Skeletal muscle satellite cell (primary cell): ENCODE results near the gene EPS8.
"Not testable (repeated sequence)": the region's sequence is repeated elsewhere in the genome, so short reads cannot be mapped to it uniquely, and the experiment has no call there.

Experiments
- H3K27me3 ChIP-seq: 2 replicates; pipeline ENCODE4 v1.7.0; 2013; ENCODE audit warnings: low read length; ENCODE audit not compliant: control insufficient read depth, insufficient read depth
- H3K36me3 ChIP-seq: 2 replicates; pipeline ENCODE4 v1.7.0; 2013; ENCODE audit warnings: mild to moderate bottlenecking, control low read depth, low read length; ENCODE audit not compliant: insufficient read depth
- H3K4me1 ChIP-seq: 2 replicates; pipeline ENCODE4 v1.7.0; 2013; ENCODE audit warnings: low read length; ENCODE audit not compliant: control insufficient read depth, insufficient read depth
- H3K4me2 ChIP-seq: 2 replicates; pipeline ENCODE4 v1.7.0; 2013; ENCODE audit warnings: mild to moderate bottlenecking, low read length
- H3K4me3 ChIP-seq: 2 replicates; pipeline ENCODE4 v1.7.0; 2013; ENCODE audit warnings: low read length
- H3K9ac ChIP-seq: 2 replicates; pipeline ENCODE4 v1.7.0; 2013; ENCODE audit warnings: mild to moderate bottlenecking, low read depth, low read length, moderate library complexity
- H3K9me3 ChIP-seq: replicated peaks from 2 replicates; pipeline ENCODE4 v1.7.0; 2013; ENCODE audit warnings: mild to moderate bottlenecking, control low read depth, low read length

EPS8 gene

GRCh38 chr12:15776532-15776931 lies 12.7 kb downstream of the EPS8 start:
- Histone ChIP-seq H3K9me3 (no peaks in the 10 kb centered on the region), H3K27me3 (no peaks in the 10 kb centered on the region), H3K9ac (no peak overlapping the region), H3K4me1 (peaks cover 82% of the 10 kb centered on the region), H3K4me2 (no peak overlapping the region), H3K36me3 (peaks cover 13% of the 10 kb centered on the region), H3K4me3 (no peak overlapping the region)

- no peaks in the 10 kb centered on the region for H3K27me3 ChIP-seq
- peaks cover 14% of the 10 kb centered on the region for H3K36me3 ChIP-seq
- no peak overlapping the region for H3K9ac ChIP-seq
- peak overlapping the region; percentile 13 for H3K4me2 ChIP-seq
- H3K4me1 ChIP-seq: peaks cover 83% of the 10 kb centered on the region
- H3K4me3 ChIP-seq: no peak overlapping the region
- no peaks in the 10 kb centered on the region for H3K9me3 ChIP-seq
Observed at GRCh38 chr12:15774819-15775218, 14.4 kb downstream of the EPS8 start.

GRCh38 chr12:15772405-15773018 lies 16.7 kb downstream of the EPS8 start:
- Histone ChIP-seq H3K4me2 (peak overlapping the region; percentile 0), H3K9me3 (no peaks in the 10 kb centered on the region), H3K4me1 (peaks cover 78% of the 10 kb centered on the region), H3K27me3 (no peaks in the 10 kb centered on the region), H3K36me3 (peaks cover 16% of the 10 kb centered on the region), H3K9ac (no peak overlapping the region), H3K4me3 (no peak overlapping the region)

- peaks cover 19% of the 10 kb centered on the region for H3K36me3 ChIP-seq
- peak overlapping the region; percentile 54 for H3K4me2 ChIP-seq
- H3K9me3 ChIP-seq: no peaks in the 10 kb centered on the region
- no peaks in the 10 kb centered on the region for H3K27me3 ChIP-seq
- H3K4me3 ChIP-seq: peak overlapping the region; percentile 25
- peak overlapping the region; percentile 48 for H3K9ac ChIP-seq
- peaks cover 65% of the 10 kb centered on the region for H3K4me1 ChIP-seq
Observed at GRCh38 chr12:15770581-15770980, 18.6 kb downstream of the EPS8 start.

GRCh38 chr12:15770021-15770420 lies 19.2 kb downstream of the EPS8 start:
- peak overlapping the region; percentile 5 for H3K4me2 ChIP-seq
- H3K27me3 ChIP-seq: no peaks in the 10 kb centered on the region
- H3K9me3 ChIP-seq: no peaks in the 10 kb centered on the region
- peaks cover 16% of the 10 kb centered on the region for H3K36me3 ChIP-seq
- peaks cover 63% of the 10 kb centered on the region for H3K4me1 ChIP-seq
- H3K9ac ChIP-seq: peak overlapping the region; percentile 48
- H3K4me3 ChIP-seq: no peak overlapping the region

GRCh38 chr12:15769586-15769985 lies 19.6 kb downstream of the EPS8 start:
- H3K9me3 ChIP-seq: no peaks in the 10 kb centered on the region
- peak overlapping the region; percentile 48 for H3K9ac ChIP-seq
- H3K27me3 ChIP-seq: no peaks in the 10 kb centered on the region
- peaks cover 62% of the 10 kb centered on the region for H3K4me1 ChIP-seq
- no peak overlapping the region for H3K4me3 ChIP-seq
- peak overlapping the region; percentile 5 for H3K4me2 ChIP-seq
- peaks cover 14% of the 10 kb centered on the region for H3K36me3 ChIP-seq

- H3K9me3 ChIP-seq: no peaks in the 10 kb centered on the region
- H3K27me3 ChIP-seq: no peaks in the 10 kb centered on the region
- no peak overlapping the region for H3K4me2 ChIP-seq
Observed at GRCh38 chr12:15767301-15767700, 21.9 kb downstream of the EPS8 start.

GRCh38 chr12:15763328-15763727 lies 25.9 kb downstream of the EPS8 start:
- Histone ChIP-seq H3K4me1 (peaks cover 28% of the 10 kb centered on the region), H3K4me3 (no peak overlapping the region), H3K4me2 (no peak overlapping the region), H3K9ac (no peak overlapping the region), H3K27me3 (no peaks in the 10 kb centered on the region), H3K36me3 (peaks cover 14% of the 10 kb centered on the region), H3K9me3 (no peaks in the 10 kb centered on the region)

More at GRCh38 chr12:15767301-15767700, 21.9 kb downstream of the EPS8 start:
- no peak overlapping the region for H3K9ac ChIP-seq
- H3K36me3 ChIP-seq: peaks cover 17% of the 10 kb centered on the region
- H3K4me3 ChIP-seq: no peak overlapping the region
- peaks cover 48% of the 10 kb centered on the region for H3K4me1 ChIP-seq

GRCh38 chr12:15762162-15762561 lies 27.0 kb downstream of the EPS8 start:
- not testable (repeated sequence) for H3K9ac ChIP-seq, H3K4me3 ChIP-seq, H3K27me3 ChIP-seq, H3K9me3 ChIP-seq, H3K4me2 ChIP-seq
- Histone ChIP-seq H3K36me3 (peaks cover 15% of the 10 kb centered on the region), H3K4me1 (peaks cover 33% of the 10 kb centered on the region)

- Histone ChIP-seq H3K27me3 (no peaks in the 10 kb centered on the region), H3K9ac (peak overlapping the region; percentile 71), H3K4me3 (peak overlapping the region; percentile 15), H3K4me2 (peak overlapping the region; percentile 40), H3K9me3 (no peaks in the 10 kb centered on the region), H3K36me3 (peaks cover 15% of the 10 kb centered on the region), H3K4me1 (peaks cover 69% of the 10 kb centered on the region)
Observed at GRCh38 chr12:15757553-15758255, 31.5 kb downstream of the EPS8 start.

GRCh38 chr12:15756822-15757221 lies 32.4 kb downstream of the EPS8 start:
- peaks cover 76% of the 10 kb centered on the region for H3K4me1 ChIP-seq

GRCh38 chr12:15754233-15754632 lies 35.0 kb downstream of the EPS8 start:
- no peak overlapping the region for H3K4me3 ChIP-seq
- peak overlapping the region; percentile 7 for H3K4me2 ChIP-seq
- H3K9me3 ChIP-seq: no peaks in the 10 kb centered on the region
- H3K4me1 ChIP-seq: peaks cover 94% of the 10 kb centered on the region
- peak overlapping the region; percentile 15 for H3K9ac ChIP-seq
- H3K36me3 ChIP-seq: peaks cover 15% of the 10 kb centered on the region
- no peaks in the 10 kb centered on the region for H3K27me3 ChIP-seq

More at GRCh38 chr12:15756822-15757221, 32.4 kb downstream of the EPS8 start:
- Histone ChIP-seq H3K9me3 (no peaks in the 10 kb centered on the region), H3K27me3 (no peaks in the 10 kb centered on the region), H3K9ac (peak overlapping the region; percentile 71), H3K4me2 (peak overlapping the region; percentile 63), H3K36me3 (peaks cover 15% of the 10 kb centered on the region), H3K4me3 (peak overlapping the region; percentile 30)
